OCI-LY3 (cell line): ENCODE measurements around the gene BTBD6.

Source experiments
- EZH2phosphoT487 ChIP-seq: fragments of 200-600 bp; shearing (Covaris generic); IDR thresholded peaks from 2 replicates; pipeline ENCODE4 v1.6.1; 2018; ENCODE audit warnings: antibody characterized with exemption, mixed run types, low read depth
- TF ChIP-seq, protein P1 (sequence below): fragments of 200-600, 300-600 bp; sonication (generic); IDR thresholded peaks from 2 replicates; pipeline ENCODE4 v1.5.1; 2014; ENCODE audit warnings: antibody characterized with exemption, low read length, low read depth

DNA sequence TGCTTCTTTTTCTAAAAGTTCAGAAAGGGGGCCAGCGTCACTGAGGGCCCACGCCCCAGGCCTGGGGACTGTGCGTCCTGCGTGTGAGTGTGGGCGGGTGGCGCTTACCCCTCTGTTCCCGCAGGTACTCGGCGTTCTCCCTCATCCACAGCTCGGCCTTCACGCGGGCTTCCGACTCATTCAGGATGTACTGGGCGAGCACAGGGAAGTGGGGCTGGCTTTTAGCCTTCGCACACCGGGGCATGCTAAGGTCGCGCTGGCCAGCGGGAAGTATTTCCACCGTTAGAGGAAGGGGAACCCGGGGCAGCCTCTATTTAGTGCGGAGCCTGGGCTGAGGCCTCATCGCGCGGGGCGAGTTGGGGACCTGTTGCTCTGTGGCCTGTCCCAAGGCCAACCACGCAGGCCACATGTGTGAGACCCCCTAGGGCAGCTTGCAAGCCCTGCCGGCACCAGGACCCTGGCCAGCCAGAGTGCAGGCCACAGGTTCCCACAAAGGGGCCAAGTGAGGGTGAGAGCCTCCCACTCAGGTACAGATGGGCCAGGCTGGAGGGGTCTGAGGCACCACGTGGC, 29.2 kb upstream of the BTBD6 start:
- TF ChIP-seq, protein P1, sequence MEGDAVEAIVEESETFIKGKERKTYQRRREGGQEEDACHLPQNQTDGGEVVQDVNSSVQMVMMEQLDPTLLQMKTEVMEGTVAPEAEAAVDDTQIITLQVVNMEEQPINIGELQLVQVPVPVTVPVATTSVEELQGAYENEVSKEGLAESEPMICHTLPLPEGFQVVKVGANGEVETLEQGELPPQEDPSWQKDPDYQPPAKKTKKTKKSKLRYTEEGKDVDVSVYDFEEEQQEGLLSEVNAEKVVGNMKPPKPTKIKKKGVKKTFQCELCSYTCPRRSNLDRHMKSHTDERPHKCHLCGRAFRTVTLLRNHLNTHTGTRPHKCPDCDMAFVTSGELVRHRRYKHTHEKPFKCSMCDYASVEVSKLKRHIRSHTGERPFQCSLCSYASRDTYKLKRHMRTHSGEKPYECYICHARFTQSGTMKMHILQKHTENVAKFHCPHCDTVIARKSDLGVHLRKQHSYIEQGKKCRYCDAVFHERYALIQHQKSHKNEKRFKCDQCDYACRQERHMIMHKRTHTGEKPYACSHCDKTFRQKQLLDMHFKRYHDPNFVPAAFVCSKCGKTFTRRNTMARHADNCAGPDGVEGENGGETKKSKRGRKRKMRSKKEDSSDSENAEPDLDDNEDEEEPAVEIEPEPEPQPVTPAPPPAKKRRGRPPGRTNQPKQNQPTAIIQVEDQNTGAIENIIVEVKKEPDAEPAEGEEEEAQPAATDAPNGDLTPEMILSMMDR: no peak
- no peak for TF ChIP-seq EZH2phosphoT487
